ENCODE data around the gene HNRNPD. TPM values are rescaled to one million over a fixed set of nuclear protein-coding genes. Genes with fewer than 3 reads are reported as not detected.

HNRNPD gene
- total and polyA plus RNA-seq, 2 of the 13 experiments (the other 11 are each of a cell fraction or from before 2014, with no cell fraction given) = 64.0 to 69.7 TPM

- TF ChIP-seq ZMAT3 (CRISPR knock-in tag; conservative IDR thresholded peaks at IDR 0.05) (peak; percentile 95), USF2 (IDR thresholded peaks at IDR 0.05; ENCODE audit: low read depth, low read length) (peak; percentile 95), USF2 (CRISPR knock-in tag; IDR thresholded peaks at IDR 0.05; ENCODE audit: borderline replicate concordance) (peak; percentile 98; the same call in 1 of the 2 replicates), ZNF564 (CRISPR knock-in tag; IDR thresholded peaks at IDR 0.05) (no peak; the same call in none of the 2 replicates), ZNF446 (CRISPR knock-in tag; IDR thresholded peaks at IDR 0.05) (no peak), DNMT1 (CRISPR knock-in tag; IDR thresholded peaks at IDR 0.05) (peak; percentile 66; the same call in 1 of the 2 replicates), BCL6 (CRISPR knock-in tag; IDR thresholded peaks at IDR 0.05) (peak; percentile 99), ZNF513 (CRISPR knock-in tag; conservative IDR thresholded peaks at IDR 0.05) (no peak), ZNF207 (IDR thresholded peaks at IDR 0.05; ENCODE audit: borderline replicate concordance) (no peak), HNRNPK (IDR thresholded peaks at IDR 0.05; ENCODE audit: low read depth, low read length, poor library complexity, severe bottlenecking) (peak; percentile 95), DNMT3B (CRISPR knock-in tag; conservative IDR thresholded peaks at IDR 0.05) (peak; percentile 57; the same call in 1 of the 2 replicates), RXRB (CRISPR knock-in tag; IDR thresholded peaks at IDR 0.05; ENCODE audit: borderline replicate concordance) (peak; percentile 60), JDP2 (CRISPR knock-in tag; IDR thresholded peaks at IDR 0.05; ENCODE audit: borderline replicate concordance) (no peak; the same call in 1 of the 2 replicates), HNRNPL (IDR thresholded peaks at IDR 0.05; ENCODE audit: low read depth, low read length) (no peak), ZNF275 (CRISPR knock-in tag; IDR thresholded peaks at IDR 0.05; ENCODE audit: borderline replicate concordance) (peak; percentile 21; the same call in 1 of the 2 replicates), ZNF691 (CRISPR knock-in tag; IDR thresholded peaks at IDR 0.05; ENCODE audit: borderline replicate concordance, low read depth) (peak; percentile 76; the same call in 1 of the 2 replicates), ZNF83 (CRISPR knock-in tag; IDR thresholded peaks at IDR 0.05; ENCODE audit: borderline replicate concordance) (no peak), ZNF33A (CRISPR knock-in tag; IDR thresholded peaks at IDR 0.05; ENCODE audit: borderline replicate concordance) (no peak), ZNF260 (CRISPR knock-in tag; IDR thresholded peaks at IDR 0.05; ENCODE audit: borderline replicate concordance, low read depth) (no peak), ZFAT (CRISPR knock-in tag; conservative IDR thresholded peaks at IDR 0.05) (no peak), BATF2 (CRISPR knock-in tag; IDR thresholded peaks at IDR 0.05) (peak; percentile 93; the same call in 1 of the 2 replicates), IRX3 (CRISPR knock-in tag; IDR thresholded peaks at IDR 0.05; ENCODE audit: borderline replicate concordance, low read depth) (no peak), ZNF205 (CRISPR knock-in tag; IDR thresholded peaks at IDR 0.05) (peak; percentile 99)
Measured at GRCh38 chr4:82373816-82374625, at the start of gene HNRNPD (continued).

Measured in HepG2 (cell line).